Cerebellar cortex (tissue), 1 donor: Measurements from ENCODE around the gene PGP.
A peak's percentile ranks its signal among the peaks of the same experiment; 100 is the strongest.
"Not testable (repeated sequence)": the region's sequence is repeated elsewhere in the genome, so short reads cannot be mapped to it uniquely, and the experiment has no call there.

Experiments
- DNase-seq: peaks from one replicate; pipeline ENCODE4 v3.0.0-alpha.2; 2015; ENCODE audit warnings: low spot score

PGP gene

DNA sequence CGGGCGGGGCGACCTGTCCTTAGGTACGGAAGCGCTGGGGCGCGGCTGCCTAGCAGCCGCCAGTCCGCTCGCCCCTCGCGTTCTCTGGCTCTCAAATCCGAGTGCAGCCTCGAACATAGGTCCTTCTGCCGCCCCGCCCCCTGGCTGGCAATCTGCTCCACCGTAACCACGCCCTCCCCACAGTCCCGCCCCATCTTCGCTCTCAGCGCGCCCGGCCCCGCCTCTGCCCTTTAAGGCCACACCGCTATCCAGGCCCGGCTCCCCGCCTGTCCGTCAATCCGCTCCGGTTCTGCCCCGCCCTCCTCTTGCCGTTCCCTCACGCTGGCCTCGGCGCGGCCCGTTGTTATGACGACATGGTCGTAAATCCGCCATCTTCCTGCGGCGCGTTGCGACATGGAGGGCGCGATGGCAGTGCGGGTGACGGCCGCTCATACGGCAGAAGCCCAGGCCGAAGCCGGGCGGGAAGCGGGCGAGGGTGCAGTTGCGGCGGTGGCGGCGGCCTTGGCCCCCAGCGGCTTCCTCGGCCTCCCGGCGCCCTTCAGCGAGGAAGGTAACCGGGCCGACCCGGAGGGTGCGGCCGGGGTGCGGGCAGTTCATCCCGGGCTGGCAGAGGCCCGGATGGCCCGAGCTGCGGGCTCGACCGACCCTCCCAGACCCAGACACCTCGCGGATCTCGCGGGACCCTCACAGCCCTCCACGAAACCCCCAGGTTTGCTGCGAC lies 8.7 kb upstream of the PGP start, which contains the start of gene E4F1:
Gene E4F1 (plus strand): TSS at position 371 of the 721 bp plus-strand sequence. CDS start 23 bp downstream, at position 394.
- peak; percentile 99 for DNase-seq

DNA sequence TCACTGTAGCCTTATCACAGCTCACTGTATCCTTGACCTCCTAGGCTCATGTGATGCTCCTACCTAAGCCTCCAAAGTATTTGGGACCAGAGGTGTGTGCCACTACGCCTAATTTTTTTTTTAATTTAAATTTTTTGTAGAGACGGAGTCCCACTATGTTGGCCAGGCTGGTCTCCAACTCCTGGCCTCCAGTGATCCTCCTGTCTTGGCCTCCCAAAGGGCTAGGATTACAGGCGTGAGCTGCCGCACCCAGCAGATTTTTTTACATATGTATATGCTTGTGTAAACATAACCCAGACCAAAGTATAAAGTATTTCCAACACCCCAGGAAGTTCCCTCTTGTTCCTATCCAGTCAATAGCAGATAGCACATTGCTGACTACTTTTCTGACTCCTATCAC lies 1.7 kb upstream of the PGP start:
- DNase-seq, result no peak

DNA sequence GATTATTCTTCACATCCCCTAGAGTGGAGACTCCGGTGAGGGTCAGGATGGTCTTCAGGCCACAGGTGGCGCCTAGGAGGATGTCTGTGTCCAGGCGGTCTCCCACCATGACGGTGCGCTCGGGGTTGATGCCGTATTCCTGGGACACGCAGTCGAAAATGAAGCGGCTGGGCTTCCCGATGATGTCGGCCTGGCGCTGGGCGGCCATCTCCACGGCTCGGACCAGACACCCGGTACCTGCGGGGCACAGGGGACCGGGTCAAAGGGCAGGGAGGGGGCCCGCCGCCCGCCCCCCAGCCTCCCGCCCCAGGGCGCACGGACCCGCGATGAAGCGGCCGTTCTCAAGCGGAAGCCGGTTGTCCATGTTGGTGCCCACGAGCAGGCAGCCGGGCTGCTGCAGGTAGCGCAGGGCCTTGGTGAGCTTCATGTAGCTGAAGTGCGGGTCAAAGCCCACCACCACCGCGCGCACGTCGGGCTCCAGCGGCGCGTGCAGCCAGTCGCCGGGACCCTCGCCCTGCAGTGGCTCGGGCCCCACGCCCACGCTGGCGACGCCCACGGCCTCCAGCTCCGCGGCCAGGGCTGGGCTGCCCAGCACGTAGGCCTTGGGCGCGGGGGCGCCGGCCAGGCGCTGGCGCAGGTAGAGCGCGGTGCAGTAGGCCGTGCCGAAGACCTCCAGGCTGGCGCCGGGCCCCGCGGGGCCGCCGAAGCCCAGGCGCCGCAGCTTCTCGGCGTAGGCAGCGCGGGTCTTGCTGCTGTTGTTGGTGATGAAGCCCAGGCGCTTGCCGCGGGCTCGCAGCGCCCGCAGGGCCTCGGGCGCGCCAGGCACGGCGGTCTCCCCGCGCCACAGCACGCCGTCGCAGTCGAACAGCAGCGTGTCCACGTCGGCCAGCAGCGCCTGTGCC lies 572 bp downstream of the PGP start:
- no peak for DNase-seq

DNA sequence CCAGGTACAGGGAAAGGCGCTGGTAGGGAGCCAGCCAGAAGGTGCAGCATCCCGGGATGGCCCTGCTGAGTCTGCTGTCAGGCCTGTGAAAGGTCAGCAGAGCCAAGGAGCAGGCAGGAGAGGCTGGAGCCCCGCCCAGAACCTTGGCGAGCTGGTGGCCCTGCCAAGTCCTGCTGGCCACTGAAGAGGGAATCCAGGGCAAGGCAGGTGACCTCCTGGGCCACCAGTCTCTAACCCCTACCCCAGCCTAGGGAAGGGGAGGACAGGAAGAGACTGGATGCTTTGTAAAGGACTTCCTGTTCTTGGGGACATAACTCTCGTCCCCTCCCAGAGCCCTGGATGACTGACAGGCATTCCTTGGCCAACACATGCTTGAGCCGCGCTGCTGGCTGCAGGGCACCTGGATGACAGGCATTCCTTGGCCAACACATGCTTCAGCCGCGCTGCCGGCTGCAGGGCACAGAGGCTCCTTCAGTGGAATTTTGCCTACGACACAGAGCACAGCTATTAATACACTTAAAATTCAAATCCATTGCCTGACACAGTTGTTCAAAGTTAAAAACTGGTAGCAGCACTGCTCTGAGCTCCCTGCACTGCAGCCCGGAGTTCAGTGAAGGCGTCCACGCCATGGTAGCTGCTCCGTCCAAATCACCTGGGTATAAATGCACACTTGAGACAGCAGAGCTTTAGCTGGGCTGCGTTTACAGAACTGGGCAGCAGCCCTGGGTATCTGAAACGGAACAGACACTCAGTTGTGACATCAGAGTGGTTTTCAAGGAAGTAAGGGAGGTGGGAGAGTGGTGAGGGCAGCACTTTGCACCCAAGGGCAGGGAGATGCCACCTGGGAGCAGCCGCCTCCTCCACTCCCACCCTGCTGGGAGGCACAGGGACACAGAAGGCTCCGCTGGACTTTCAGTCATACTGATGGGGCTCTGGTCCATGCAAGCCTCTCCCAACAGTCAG lies 2.0 kb downstream of the PGP start:
- DNase-seq, result peak; percentile 78

DNA sequence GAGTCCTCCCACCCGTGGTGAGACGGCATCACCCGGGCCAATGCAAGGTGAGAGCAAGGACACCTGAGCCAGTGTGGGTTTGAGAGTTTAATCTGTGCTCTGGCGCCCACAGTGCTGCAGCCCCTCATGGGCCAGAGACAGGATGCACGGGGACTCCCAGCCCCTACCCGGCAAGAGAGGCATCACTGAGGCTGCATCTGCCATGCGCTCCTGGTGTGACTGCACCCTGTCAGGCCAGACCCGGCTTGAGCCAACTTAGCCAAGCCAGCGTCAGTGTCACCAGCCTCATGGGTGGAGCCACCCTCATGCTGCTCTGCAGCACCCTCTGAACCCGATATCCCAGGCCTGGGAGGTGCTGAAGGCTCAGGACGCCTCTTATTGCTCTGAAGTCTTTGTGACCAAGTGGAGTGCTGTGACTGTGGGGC lies 2.7 kb downstream of the PGP start:
- DNase-seq, result no peak

DNA sequence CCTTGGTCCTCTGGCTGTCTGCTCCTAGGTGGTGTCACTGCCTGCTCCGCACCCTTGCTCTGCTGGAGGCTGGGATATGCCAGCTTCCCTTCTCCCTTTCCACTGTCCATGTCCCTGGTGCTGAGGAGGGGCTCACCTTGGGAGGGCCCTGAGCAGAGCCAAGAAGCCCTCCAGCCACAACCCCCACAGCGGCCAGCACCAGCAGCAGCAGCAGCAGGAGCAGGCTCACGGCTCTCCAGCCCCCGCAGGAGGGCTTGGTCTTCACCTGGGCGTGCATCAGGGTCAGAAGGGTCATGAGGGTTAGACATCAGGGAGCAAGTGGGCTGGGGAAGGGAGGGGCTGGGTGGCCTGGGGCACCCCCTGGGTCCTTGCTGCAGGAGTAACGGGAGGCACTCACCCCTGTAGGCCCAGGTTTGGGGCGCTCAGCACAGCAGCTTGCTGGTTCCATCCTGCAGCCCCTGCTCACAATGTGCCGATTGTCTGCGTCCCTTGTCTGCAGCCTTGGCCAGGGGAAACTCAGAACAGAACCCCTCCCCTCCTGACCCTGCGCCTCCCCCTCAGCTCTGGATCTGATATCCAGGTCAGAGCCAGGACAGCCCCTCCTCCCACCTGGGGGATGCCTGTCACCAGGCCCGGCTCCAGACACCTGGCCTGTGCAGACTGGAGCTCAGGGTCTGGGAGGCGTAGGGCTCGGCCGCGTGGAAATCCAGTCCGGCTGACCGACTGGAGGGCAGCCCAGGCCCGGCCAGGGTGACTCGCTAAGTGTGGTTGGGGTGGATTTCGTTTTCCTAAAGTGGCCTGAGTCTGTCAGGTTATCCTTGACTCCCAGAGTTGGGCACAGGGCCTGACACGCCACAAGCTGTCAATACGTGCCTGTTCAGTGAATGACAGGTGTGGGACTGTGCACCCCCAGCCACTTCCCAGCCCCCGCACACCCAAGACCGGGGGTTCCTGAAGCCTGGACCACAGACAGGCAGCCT lies 4.0 kb downstream of the PGP start, which contains the start of gene BRICD5:
Gene BRICD5 (minus strand): TSS at position 478 of the 980 bp plus-strand sequence. CDS start 30 bp downstream, at position 448.
- DNase-seq, result peak; percentile 35

DNA sequence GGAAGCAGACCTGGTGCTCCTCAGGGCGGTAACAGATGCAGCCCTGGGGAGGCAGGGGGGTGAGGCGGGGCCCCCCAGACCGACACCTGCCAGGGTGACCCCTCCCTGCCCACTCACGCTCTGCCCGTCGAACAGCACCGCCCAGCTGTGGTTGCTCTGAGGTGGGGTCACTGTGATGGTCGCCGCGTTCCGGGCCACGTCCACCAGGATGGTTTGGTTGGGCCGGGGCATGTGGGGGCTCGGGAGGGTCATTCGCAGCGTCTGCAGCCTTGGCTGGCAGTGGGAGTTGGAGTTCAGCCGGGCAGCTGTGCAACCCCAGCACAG lies 4.7 kb downstream of the PGP start:
- no peak for DNase-seq

DNA sequence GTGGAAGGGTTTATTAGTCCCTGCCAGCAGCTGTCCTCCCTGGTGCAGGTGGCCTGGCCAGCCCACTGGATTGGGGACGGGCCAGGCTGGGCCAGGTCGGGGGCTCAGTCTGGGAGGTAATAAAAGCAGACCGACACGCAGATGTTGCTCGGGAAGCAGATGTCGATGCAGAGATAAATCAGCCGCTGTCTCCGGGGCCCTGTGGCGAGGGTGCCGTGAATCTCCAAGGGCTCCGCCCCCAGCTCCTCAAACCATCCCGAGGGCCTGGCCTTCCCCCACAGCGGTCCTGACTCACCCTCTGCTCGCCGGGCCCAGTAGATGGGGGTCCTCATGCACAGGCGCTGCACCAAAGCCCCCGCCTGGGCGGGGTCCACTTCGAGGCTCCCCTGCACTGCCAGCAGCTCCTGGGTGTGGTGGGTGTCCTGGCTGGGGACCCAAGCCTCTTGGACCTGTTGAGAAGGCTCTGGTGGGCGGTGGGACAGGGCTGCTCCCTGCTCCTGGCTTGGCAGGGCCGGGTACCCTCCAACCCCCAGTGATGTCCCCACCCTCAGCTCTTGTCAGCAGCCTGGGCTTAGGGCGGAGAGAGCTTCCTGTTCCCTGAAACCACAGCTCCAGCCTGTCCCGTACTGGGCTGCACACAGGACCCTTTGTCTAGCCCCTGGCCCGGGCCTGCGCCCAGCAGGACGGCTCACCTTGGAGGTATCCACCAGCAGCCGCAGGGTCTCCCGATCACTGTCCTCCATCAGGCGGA lies 5.2 kb downstream of the PGP start:
- DNase-seq, result no peak

DNA sequence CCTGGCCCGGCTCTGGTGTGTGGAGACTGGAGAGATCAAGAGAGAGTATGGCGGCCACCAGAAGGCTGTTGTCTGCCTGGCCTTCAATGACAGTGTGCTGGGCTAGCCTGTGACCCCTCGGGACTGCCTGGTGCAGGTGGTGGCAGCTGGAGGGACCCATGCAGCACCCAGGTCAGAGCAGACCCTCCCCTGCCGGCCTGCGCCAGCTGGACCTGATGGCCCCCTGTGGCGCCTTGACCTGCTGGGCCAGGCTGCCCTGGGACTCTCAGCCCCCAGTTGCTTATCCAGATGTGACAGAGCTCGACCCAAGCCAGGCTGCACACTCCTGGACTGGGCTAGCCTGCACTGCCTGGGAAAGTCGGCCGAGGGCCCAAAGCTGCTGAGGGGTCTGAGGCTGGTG lies 5.9 kb downstream of the PGP start:
- DNase-seq, result no peak

DNA sequence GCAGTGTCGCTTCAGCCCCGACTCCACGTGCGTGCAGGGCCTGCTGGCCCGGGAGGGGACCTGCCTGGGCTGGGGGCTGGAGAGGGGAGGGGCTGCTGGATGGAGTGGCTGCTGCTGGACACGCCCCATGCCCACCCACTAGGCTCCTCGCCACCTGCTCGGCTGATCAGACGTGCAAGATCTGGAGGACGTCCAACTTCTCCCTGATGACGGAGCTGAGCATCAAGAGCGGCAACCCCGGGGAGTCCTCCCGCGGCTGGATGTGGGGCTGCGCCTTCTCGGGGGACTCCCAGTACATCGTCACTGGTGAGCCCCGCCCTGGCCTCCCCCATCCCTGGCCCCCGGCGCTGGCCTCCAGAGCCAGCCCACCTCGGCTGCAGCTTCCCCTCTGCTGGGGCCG lies 6.3 kb downstream of the PGP start:
- DNase-seq, result no peak

DNA sequence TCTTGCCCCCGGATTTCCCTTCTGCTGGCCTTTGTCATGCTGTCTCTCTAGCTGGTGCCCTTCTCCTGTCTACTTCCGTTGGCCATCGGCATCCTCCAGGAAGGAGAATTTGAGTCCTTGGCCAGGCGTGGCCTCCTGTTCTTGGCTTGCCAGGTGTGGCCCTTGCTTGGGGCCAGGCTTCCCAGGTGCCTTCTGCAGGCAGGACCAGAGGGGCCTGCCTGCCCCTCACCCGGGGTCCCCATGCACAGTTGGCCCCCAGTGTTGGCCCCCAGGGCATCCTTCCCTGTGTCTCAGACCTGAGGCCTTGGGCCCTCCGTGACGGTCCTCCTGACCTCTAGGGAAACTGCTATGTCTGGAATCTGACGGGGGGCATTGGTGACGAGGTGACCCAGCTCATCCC lies 6.8 kb downstream of the PGP start:
- DNase-seq, result no peak

DNA sequence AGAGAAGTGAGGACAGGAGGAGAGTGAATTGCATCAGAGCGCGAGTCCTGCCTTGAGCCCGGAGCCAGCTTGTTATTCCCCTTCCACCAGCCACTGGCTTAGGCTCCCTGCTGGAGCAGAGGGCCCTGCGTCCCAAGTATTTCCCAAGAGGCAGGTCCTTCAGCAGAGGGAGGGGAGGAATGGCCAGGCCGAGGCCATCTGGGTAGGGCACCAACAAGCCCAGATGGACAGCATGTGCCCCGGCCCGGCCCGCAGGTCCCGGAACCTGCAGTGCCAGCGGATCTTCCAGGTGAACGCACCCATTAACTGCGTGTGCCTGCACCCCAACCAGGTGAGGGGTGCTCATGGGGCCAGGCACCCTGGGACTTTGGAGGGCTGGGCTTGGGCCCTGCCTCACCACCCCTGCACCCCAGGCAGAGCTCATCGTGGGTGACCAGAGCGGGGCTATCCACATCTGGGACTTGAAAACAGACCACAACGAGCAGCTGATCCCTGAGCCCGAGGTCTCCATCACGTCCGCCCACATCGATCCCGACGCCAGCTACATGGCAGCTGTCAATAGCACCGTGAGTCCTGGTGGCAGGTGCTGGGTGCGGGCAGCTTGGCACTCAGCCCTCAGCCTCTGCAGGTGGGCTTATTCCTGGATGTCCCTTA lies 7.7 kb downstream of the PGP start:
- no peak for DNase-seq

DNA sequence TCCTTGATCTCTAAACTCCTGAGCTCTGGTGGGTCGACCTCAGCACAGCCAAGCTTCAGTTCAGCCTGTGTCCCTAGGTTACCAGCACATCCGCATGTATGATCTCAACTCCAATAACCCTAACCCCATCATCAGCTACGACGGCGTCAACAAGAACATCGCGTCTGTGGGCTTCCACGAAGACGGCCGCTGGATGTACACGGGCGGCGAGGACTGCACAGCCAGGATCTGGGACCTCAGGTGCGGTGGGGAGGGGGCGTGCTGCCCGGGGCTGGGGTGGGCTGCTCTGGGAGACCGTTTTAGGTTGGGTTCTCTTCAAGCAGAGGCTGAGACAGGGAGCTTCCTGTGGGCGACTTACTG lies 8.2 kb downstream of the PGP start:
- no peak for DNase-seq

DNA sequence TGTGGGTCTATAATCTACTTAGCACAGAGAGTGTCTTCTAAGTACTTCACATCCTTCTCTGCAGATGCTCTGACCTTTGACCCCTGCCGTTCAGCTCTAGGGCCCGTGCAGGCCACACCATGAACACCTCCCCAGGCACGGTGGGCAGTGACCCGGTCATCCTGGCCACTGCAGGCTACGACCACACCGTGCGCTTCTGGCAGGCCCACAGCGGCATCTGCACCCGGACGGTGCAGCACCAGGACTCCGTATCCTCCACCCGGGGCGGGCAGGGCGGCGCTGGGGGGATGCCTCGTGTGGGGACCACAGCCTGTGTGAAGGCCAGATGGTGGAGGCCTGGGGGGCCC lies 8.7 kb downstream of the PGP start:
- DNase-seq, result no peak

DNA sequence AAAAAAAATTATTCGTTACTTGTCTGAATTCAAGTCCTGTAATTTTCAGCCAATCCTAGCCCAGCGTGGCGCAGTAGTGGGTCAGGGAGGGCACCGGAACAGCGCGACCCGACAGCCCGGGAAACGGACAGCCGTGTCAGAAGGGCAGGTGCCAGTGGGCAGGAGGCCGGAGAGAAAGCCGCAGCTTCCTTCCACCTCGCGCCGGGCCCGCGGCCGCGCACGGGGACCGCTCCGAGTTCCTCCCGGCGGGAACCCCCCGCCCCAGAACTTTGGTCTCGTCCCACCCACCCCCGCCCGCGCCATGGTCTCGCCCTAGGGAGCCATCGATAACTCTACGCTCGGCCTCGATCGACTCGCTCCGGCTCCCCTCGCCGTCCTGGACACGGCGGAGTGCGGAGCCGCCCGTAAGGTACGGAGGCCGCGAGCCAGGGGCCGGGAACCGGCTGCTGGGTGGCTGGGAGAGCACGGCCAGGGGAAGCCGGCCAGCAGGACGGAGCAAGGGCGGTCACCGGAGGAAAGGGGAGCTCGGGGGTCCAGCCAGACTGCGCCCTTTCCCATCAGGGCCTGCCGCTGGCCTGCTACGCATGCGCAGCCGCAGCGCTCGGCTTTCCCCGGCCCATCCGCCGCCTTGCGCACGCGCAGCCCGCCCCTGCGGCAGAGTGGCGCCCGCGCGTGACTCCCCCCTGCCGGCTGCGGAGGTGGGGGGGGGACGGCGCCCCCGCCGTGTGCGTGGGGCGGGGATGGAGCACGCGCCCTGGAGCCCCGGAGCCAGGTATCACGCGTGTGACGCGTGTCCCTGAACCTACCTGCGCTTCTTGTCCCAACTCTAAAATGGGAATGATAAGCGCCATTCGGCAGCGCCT lies 9.3 kb downstream of the PGP start, which contains the start of gene MLST8:
Gene MLST8 (plus strand): TSS at position 351 of the 863 bp plus-strand sequence. CDS start 632 bp downstream, outside the sequence.
- DNase-seq, result peak; percentile 80

DNA sequence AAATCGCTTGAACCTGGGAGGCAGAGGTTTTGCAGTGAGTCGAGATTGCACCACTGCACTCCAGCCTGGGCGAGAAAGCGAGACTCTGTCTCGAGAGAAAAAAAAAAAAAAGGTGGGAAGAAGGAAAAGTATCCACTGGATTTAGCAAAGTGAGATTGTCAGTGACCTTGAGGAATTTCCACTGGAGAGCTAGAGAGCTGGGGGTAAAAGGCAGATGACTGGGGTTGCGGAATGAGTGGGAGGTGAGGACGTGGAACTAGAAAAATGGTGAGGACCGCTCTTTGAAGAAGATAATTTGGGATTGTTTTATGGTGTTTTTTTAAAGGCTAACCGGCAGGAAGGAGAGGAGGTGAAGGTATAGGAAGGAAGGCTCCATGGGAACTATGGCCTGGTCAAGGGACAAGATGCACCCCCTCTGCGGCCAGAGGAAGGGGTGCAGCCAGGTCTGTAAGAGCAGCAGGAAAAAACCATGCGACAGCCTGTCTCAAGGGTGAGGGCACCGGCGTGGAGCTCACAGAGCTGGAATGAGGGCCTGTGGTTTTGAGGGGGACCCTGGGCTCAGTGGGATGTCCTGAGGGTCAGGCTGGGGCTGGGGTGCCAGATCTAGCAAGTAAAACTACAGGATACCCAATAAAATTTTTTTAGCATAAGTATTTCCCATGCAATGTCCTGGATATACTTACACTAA lies 10.1 kb downstream of the PGP start:
- DNase-seq, result no peak

DNA sequence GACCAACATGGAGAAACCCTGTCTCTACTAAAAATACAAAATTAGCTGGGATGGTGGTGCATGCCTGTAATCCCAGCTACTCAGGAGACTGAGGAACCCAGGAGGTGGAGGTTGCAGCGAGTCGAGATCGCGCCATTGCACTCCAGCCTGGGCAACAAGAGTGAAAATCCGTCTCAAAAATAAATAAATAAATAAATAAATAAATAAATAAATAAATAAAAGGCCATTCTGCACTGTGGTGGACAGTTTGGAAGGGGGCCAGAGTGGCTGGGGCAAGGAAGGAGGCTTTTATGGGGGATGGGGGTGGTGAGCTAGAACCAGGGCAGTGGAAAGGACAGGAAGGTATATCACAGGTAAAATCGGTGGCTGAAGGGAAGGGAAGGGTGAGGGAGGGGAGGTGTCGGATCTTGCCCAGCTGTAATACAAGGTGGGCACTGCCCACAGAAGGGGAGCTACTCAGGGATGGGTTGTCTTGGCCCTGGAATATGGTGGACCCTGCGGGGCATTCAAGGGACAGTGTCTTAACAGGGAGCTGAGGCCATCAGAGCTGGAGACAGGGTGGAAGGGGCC lies 11.4 kb downstream of the PGP start:
- DNase-seq, result not testable (repeated sequence)

DNA sequence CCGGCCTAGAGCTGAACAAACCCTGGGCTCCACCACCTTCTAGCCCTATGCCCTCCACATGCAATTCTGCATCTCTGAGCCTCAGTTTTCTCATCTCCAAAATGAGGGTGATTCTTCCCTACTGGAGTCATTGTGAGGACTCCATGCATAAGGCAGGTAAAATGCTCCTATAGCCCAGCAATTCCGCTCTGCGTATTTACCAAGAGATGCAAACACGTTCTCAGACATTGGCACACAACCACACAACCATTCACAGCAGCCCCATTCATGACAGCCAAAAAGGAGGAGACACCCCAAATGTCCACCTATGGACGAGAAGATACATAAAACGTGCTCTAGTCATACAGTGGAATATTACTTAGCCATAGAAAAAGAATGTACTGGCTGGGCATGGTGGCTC lies 14.3 kb downstream of the PGP start:
- DNase-seq, result no peak
